Gastroesophageal sphincter (tissue), 4 donors: ENCODE data around the gene TRIM22. TPM values are rescaled to one million over a fixed set of nuclear protein-coding genes. Genes with fewer than 3 reads are reported as not detected.

Experiments
- ATAC-seq: fragments of 150-250 bp; one replicate; pipeline ENCODE4 v1.9.1; 2016; ENCODE audit warnings: mild to moderate bottlenecking, moderate library complexity
- H3K27ac ChIP-seq, 4 donors: fragments of 200-600 bp; sonication (generic) in 3 of 4; 1 replicate in 3 of 4; 2 replicates in 1 of 4; pipeline ENCODE4 v1.5.1; 2016 to 2019
- H3K27me3 ChIP-seq: fragments of 200-600 bp; sonication (generic); one replicate; pipeline ENCODE4 v1.5.1; 2019
- H3K36me3 ChIP-seq, 2 donors: fragments of 200-600 bp; sonication (generic); one replicate each; pipeline ENCODE4 v1.5.1; 2019; ENCODE audit warnings: control low read depth in 1 of 2
- H3K4me1 ChIP-seq, 3 donors: fragments of 200-600 bp; sonication (generic); 1 replicate in 2 of 3; 2 replicates in 1 of 3; pipeline ENCODE4 v1.5.1; 2016 to 2019; ENCODE audit warnings: control low read depth in 2 of 3
- H3K4me3 ChIP-seq, 2 donors: fragments of 200-600 bp; sonication (generic); one replicate each; pipeline ENCODE4 v1.5.1; 2019; ENCODE audit warnings: mild to moderate bottlenecking in 1 of 2, moderate library complexity in 1 of 2
- H3K9me3 ChIP-seq, 3 donors: fragments of 200-600 bp; sonication (generic); one replicate each; pipeline ENCODE4 v1.5.1; 2017 to 2019; ENCODE audit warnings: control low read depth in 2 of 3
- EP300 ChIP-seq: sonication (generic); formaldehyde crosslinking; IDR thresholded peaks from one replicate; pipeline ENCODE4 v1.6.1; 2017; ENCODE audit warnings: antibody characterized with exemption, mild to moderate bottlenecking
- POLR2A ChIP-seq, 2 donors: fragments of 450-650 bp; IDR thresholded peaks; one replicate each; pipeline ENCODE4 v1.6.1; 2017; ENCODE audit warnings: antibody characterized with exemption in 2 of 2, mild to moderate bottlenecking in 2 of 2, moderate library complexity in 1 of 2
- POLR2AphosphoS5 ChIP-seq: sonication (generic); formaldehyde crosslinking; IDR thresholded peaks from one replicate; pipeline ENCODE4 v1.6.1; 2017; ENCODE audit warnings: antibody characterized with exemption
- WGBS, 2 donors: methylation state at CpG; one replicate each; pipeline ENCODE4 v1.1.5; 2018; ENCODE audit warnings: low coverage in 1 of 2; 5-methylcytosine and 5-hydroxymethylcytosine counted together
- total RNA-seq, 4 donors: library from RNA; depleted of rRNA; stranded (reverse); fragments of >200 nt; gene quantifications; one replicate each; pipeline ENCODE4 v1.1.0, GENCODE V29; 2016
- TF ChIP-seq, protein P1 (sequence below), 4 experiments: fragments of 200-600 bp in 2 of 4; fragments of 450-650 bp in 2 of 4; sonication (generic) in 1 of 4; IDR thresholded peaks; one replicate each; pipeline ENCODE4 v1.5.1; 2017 to 2019; ENCODE audit warnings: antibody characterized with exemption in 4 of 4, mild to moderate bottlenecking in 2 of 4, moderate library complexity in 2 of 4

The TRIM22 gene
- total RNA-seq, 4 donors from 2014 or later: 31.6 to 50.4 (median 32.1) TPM

DNA sequence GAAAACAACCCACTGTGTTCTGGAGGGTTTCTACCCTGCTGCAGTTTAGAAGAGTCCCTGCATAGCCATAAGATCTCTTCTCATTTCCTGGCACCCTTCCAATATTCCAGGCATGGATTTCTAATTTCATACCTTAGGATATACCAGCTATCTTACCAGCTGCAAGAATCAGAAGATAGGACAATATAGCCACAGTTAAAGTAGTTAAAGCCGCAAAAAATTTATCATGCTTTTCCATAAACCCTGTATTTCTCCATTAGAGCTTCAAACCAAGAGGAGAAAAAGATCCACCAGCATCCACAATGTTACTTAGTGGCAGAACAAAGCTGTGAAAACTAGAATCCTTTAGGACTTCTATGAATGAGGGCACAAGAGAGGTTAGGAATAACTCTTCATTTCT is 38.1 kb downstream of the TRIM22 start:
- H3K27ac ChIP-seq: no peak overlapping the region
- H3K9me3 ChIP-seq: no peaks in the 10 kb centered on the region
- WGBS, 2 donors: 100% methylated on average over 1 of the region's 1 CpG
- H3K4me3 ChIP-seq: no peak overlapping the region
- no peak for ATAC-seq
- no peaks in the 10 kb centered on the region for H3K4me1 ChIP-seq
- TF ChIP-seq POLR2AphosphoS5: no peak
- no peaks in the 10 kb centered on the region for H3K36me3 ChIP-seq
- no peaks in the 10 kb centered on the region for H3K27me3 ChIP-seq

DNA sequence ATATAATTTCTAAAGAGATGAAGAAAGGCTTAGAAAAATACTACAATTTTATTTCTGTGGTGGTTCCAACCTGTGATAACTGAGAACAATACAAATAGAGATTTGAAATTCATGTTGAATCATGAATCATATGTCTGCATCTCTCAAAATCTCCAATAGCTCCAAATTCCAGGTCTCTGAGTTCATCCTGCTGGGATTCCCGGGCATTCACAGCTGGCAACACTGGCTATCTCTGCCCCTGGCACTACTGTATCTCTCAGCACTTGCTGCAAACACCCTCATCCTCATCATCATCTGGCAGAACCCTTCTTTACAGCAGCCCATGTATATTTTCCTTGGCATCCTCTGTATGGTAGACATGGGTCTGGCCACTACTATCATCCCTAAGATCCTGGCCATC is 46.8 kb downstream of the TRIM22 start, which contains the start of gene OR56B1:
Gene OR56B1 (plus strand): TSS at position 53 of the 400 bp plus-strand sequence. CDS start 69 bp downstream, at position 122.
- no peak within 1 kb of the TSS for H3K27ac ChIP-seq
- ATAC-seq: no peak
- H3K4me1 ChIP-seq: no peaks in the 10 kb centered on the region
- H3K9me3 ChIP-seq: peaks cover 0 to 2% (median 0%) of the 10 kb centered on the region in 3 donors
- H3K36me3 ChIP-seq: no peaks in the 10 kb centered on the region
- no peak for TF ChIP-seq EP300
- no peak for TF ChIP-seq POLR2AphosphoS5
- TF ChIP-seq POLR2A (IDR thresholded peaks at IDR 0.05): no peak
- TF ChIP-seq, protein P1, sequence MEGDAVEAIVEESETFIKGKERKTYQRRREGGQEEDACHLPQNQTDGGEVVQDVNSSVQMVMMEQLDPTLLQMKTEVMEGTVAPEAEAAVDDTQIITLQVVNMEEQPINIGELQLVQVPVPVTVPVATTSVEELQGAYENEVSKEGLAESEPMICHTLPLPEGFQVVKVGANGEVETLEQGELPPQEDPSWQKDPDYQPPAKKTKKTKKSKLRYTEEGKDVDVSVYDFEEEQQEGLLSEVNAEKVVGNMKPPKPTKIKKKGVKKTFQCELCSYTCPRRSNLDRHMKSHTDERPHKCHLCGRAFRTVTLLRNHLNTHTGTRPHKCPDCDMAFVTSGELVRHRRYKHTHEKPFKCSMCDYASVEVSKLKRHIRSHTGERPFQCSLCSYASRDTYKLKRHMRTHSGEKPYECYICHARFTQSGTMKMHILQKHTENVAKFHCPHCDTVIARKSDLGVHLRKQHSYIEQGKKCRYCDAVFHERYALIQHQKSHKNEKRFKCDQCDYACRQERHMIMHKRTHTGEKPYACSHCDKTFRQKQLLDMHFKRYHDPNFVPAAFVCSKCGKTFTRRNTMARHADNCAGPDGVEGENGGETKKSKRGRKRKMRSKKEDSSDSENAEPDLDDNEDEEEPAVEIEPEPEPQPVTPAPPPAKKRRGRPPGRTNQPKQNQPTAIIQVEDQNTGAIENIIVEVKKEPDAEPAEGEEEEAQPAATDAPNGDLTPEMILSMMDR (IDR thresholded peaks at IDR 0.05): no peak
- no peak within 1 kb of the TSS for H3K4me3 ChIP-seq
- no peaks in the 10 kb centered on the region for H3K27me3 ChIP-seq
- WGBS, 2 donors: 86% methylated on average over 1 of the region's 1 CpG; no CpG with 5 or more reads in 1 of the 2 donors

DNA sequence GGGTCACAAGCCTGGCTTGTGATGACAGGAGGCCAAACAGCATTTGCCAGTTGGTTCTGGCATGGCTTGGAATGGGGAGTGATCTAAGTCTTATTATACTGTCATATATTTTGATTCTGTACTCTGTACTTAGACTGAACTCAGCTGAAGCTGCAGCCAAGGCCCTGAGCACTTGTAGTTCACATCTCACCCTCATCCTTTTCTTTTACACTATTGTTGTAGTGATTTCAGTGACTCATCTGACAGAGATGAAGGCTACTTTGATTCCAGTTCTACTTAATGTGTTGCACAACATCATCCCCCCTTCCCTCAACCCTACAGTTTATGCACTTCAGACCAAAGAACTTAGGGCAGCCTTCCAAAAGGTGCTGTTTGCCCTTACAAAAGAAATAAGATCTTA is 47.5 kb downstream of the TRIM22 start:
- no peak overlapping the region for H3K4me3 ChIP-seq
- no peak for ATAC-seq
- H3K27ac ChIP-seq: no peak overlapping the region
- no peak for TF ChIP-seq POLR2A (IDR thresholded peaks at IDR 0.05)
- no peak for TF ChIP-seq POLR2AphosphoS5
- no peak for TF ChIP-seq EP300
- TF ChIP-seq, protein P1 (IDR thresholded peaks at IDR 0.05): no peak
- peaks cover 0 to 9% (median 0%) of the 10 kb centered on the region in 3 donors for H3K9me3 ChIP-seq
- no peaks in the 10 kb centered on the region for H3K27me3 ChIP-seq
- no peaks in the 10 kb centered on the region for H3K36me3 ChIP-seq
- no peaks in the 10 kb centered on the region for H3K4me1 ChIP-seq

DNA sequence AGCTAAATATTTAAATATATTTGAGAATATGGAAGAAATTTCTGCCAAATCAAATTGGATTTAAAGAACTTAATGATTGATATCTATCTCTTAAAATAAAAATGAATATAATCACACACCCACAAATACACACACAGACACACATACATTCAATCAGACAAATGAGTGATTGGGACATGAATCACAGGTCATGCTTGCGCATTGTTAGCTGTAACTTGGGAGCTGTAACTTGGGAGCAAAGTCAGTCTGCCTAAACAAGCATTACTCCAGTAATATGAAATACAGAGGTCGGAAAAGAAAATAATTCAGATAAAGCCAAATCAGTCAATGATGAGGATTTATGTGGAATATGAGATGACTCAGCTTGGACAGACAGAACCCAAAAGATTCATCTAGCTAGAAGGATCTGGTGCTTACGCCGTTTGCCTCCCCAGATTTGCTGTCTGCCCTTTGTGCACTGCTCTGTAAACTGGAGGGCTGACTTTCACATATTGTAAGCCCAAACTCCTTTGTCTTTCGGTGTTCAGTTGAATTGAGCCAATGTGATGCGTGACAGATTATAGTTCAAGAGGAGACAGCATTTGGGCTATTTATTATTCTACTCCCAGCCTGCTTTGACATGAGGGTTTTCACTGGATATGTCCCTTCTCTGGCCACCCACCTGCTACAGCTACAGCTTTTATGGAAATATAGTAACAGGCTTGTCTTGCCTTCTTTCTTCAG is 48.2 kb downstream of the TRIM22 start:
- Histone ChIP-seq H3K27ac (no peak overlapping the region), H3K36me3 (no peaks in the 10 kb centered on the region), H3K27me3 (no peaks in the 10 kb centered on the region), H3K4me1 (no peaks in the 10 kb centered on the region), H3K4me3 (no peak overlapping the region), H3K9me3 (peaks cover 0 to 16% (median 0%) of the 10 kb centered on the region in 3 donors)
- TF ChIP-seq EP300 (no peak), POLR2AphosphoS5 (no peak), POLR2A (IDR thresholded peaks at IDR 0.05) (no peak)
- TF ChIP-seq, protein P1 (IDR thresholded peaks at IDR 0.05): no peak
- no peak for ATAC-seq
- 65 to 80% methylated on average over 4 to 6 of the region's 6 CpGs for WGBS, 2 donors

DNA sequence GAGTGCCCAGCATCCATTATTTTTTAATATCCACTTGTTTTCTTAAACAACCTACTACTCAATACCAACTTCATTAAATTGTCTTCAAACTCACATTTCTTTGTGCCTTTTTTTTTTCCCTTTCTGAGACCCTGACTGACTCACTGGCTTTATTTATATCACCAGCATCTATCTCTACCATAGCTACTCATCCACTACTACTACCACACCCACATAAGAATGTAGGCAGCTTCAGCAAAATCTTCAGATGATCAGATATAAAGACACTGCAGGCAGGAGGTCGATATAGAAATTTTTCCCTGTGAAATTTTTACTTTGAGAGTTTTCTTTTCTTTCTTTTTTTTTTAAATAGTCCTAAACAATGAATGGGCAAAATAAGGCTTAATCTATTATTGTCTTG is 48.8 kb downstream of the TRIM22 start:
- no peak for TF ChIP-seq EP300
- TF ChIP-seq, protein P1 (IDR thresholded peaks at IDR 0.05): no peak
- no peak for TF ChIP-seq POLR2A (IDR thresholded peaks at IDR 0.05)
- no peak for TF ChIP-seq POLR2AphosphoS5
- Histone ChIP-seq H3K27me3 (no peaks in the 10 kb centered on the region), H3K27ac (no peak overlapping the region), H3K4me1 (no peaks in the 10 kb centered on the region), H3K4me3 (no peak overlapping the region), H3K36me3 (no peaks in the 10 kb centered on the region), H3K9me3 (peaks cover 0 to 19% (median 0%) of the 10 kb centered on the region in 3 donors)
- ATAC-seq: no peak
- 43 to 70% methylated on average over 1 of the region's 1 CpG for WGBS, 2 donors
